Stimulated activated CD8-positive, alpha-beta memory T cell treated with anti-CD3 and anti-CD28 coated beads, Interleukin-7, amount 100 ng/mL, for 4 hours (primary cell): ENCODE measurements around the gene MAPK8IP2.
A peak's percentile ranks its signal among the peaks of the same experiment; 100 is the strongest.
"Not testable (repeated sequence)": the region's sequence is repeated elsewhere in the genome, so short reads cannot be mapped to it uniquely, and the experiment has no call there.

ENCODE experiments used
- DNase-seq, 2 donors: peaks; one replicate each; pipeline ENCODE4 v3.0.0-alpha.2; 2020; ENCODE audit warnings: low read depth in 2 of 2

MAPK8IP2 gene

GRCh38 chr22:50599816-50600455, 657 bp upstream of the MAPK8IP2 start:
- peak in 1 of 2 donors; percentile 28 for DNase-seq

- no peak for DNase-seq
Measured at GRCh38 chr22:50600967-50601668, 525 bp downstream of the MAPK8IP2 start.

GRCh38 chr22:50601669-50602337, 1.2 kb downstream of the MAPK8IP2 start:
- DNase-seq: no peak

- no peak for DNase-seq
Measured at GRCh38 chr22:50602338-50602700, 1.7 kb downstream of the MAPK8IP2 start.

- DNase-seq: no peak
Measured at GRCh38 chr22:50603511-50604255, 3.1 kb downstream of the MAPK8IP2 start.

GRCh38 chr22:50604256-50605001, 3.8 kb downstream of the MAPK8IP2 start:
- no peak for DNase-seq

GRCh38 chr22:50605002-50605612, 4.5 kb downstream of the MAPK8IP2 start:
- DNase-seq: no peak

- no peak for DNase-seq
Measured at GRCh38 chr22:50605613-50606074, 5.1 kb downstream of the MAPK8IP2 start.

GRCh38 chr22:50606165-50606945, 5.8 kb downstream of the MAPK8IP2 start:
- DNase-seq: no peak

- DNase-seq: no peak
Measured at GRCh38 chr22:50606946-50607658, 6.5 kb downstream of the MAPK8IP2 start.

GRCh38 chr22:50607659-50608020, 7.0 kb downstream of the MAPK8IP2 start:
- no peak for DNase-seq

- not testable (repeated sequence) for DNase-seq
Measured at GRCh38 chr22:50608058-50608840, 7.7 kb downstream of the MAPK8IP2 start.

- DNase-seq: no peak
Measured at GRCh38 chr22:50608996-50609395, 8.4 kb downstream of the MAPK8IP2 start.

GRCh38 chr22:50609599-50609998, 9.0 kb downstream of the MAPK8IP2 start:
- DNase-seq: no peak

GRCh38 chr22:50610041-50610451, 9.5 kb downstream of the MAPK8IP2 start:
- no peak for DNase-seq

GRCh38 chr22:50610581-50610980, 10.0 kb downstream of the MAPK8IP2 start:
- no peak for DNase-seq

GRCh38 chr22:50611341-50612060, 10.9 kb downstream of the MAPK8IP2 start:
- no peak for DNase-seq

GRCh38 chr22:50612168-50612527, 11.6 kb downstream of the MAPK8IP2 start:
- DNase-seq: no peak
